Measurements from ENCODE around the gene DGKQ.
"Not testable (repeated sequence)": the region's sequence is repeated elsewhere in the genome, so short reads cannot be mapped to it uniquely, and the experiment has no call there.

Gene DGKQ

GRCh38 chr4:924107-925096 lies 49.0 kb downstream of the DGKQ start:
- peak; percentile 48 for DNase-seq

GRCh38 chr4:921830-922331 lies 51.5 kb downstream of the DGKQ start:
- peak; percentile 58 for DNase-seq

- not testable (repeated sequence) for DNase-seq
Observed at GRCh38 chr4:919004-919680, 54.2 kb downstream of the DGKQ start.

GRCh38 chr4:918591-918990 lies 54.8 kb downstream of the DGKQ start:
- DNase-seq: not testable (repeated sequence)

- no peak for DNase-seq
Observed at GRCh38 chr4:917992-918391, 55.4 kb downstream of the DGKQ start.

GRCh38 chr4:917466-917865 lies 55.9 kb downstream of the DGKQ start:
- no peak for DNase-seq

GRCh38 chr4:915595-915994 lies 57.8 kb downstream of the DGKQ start:
- no peak for DNase-seq

GRCh38 chr4:915041-915474 lies 58.3 kb downstream of the DGKQ start:
- no peak for DNase-seq

GRCh38 chr4:914531-914930 lies 58.8 kb downstream of the DGKQ start:
- DNase-seq: no peak

GRCh38 chr4:913280-913618 lies 60.1 kb downstream of the DGKQ start:
- no peak for DNase-seq

- no peak for DNase-seq
Observed at GRCh38 chr4:912548-913279, 60.7 kb downstream of the DGKQ start.

- DNase-seq: no peak
Observed at GRCh38 chr4:911871-912490, 61.4 kb downstream of the DGKQ start.

- DNase-seq: no peak
Observed at GRCh38 chr4:911221-911751, 62.1 kb downstream of the DGKQ start.

- DNase-seq: no peak
Observed at GRCh38 chr4:910366-911091, 62.8 kb downstream of the DGKQ start.

GRCh38 chr4:909821-910220 lies 63.5 kb downstream of the DGKQ start:
- no peak for DNase-seq

- DNase-seq: no peak
Observed at GRCh38 chr4:909131-909571, 64.2 kb downstream of the DGKQ start.
